Stimulated activated CD8-positive, alpha-beta memory T cell treated with anti-CD3 and anti-CD28 coated beads, Interleukin-12 subunit alpha, Interleukin-12 subunit beta, amount 100 ng/mL, for 4 hours (primary cell): ENCODE measurements around the gene D2HGDH.
"Not testable (repeated sequence)": the region's sequence is repeated elsewhere in the genome, so short reads cannot be mapped to it uniquely, and the experiment has no call there.

Experiments
- DNase-seq: peaks from one replicate; pipeline ENCODE4 v3.0.0-alpha.2; 2020; ENCODE audit warnings: low read depth

Gene D2HGDH

GRCh38 chr2:241748468-241749256 is 14.2 kb downstream of the D2HGDH start:
- DNase-seq: no peak

GRCh38 chr2:241750076-241750840 is 15.8 kb downstream of the D2HGDH start:
- no peak for DNase-seq

GRCh38 chr2:241751152-241751551 is 16.7 kb downstream of the D2HGDH start:
- no peak for DNase-seq

GRCh38 chr2:241751776-241752175 is 17.3 kb downstream of the D2HGDH start:
- DNase-seq: no peak

GRCh38 chr2:241752253-241752652 is 17.8 kb downstream of the D2HGDH start:
- no peak for DNase-seq

- DNase-seq: no peak
Measured at GRCh38 chr2:241752689-241753276, 18.4 kb downstream of the D2HGDH start.

GRCh38 chr2:241753493-241753892 is 19.1 kb downstream of the D2HGDH start:
- no peak for DNase-seq

- no peak for DNase-seq
Measured at GRCh38 chr2:241754042-241754441, 19.6 kb downstream of the D2HGDH start.

GRCh38 chr2:241755166-241755565 is 20.7 kb downstream of the D2HGDH start:
- no peak for DNase-seq

- no peak for DNase-seq
Measured at GRCh38 chr2:241755777-241756176, 21.3 kb downstream of the D2HGDH start.

GRCh38 chr2:241759067-241759807 is 24.8 kb downstream of the D2HGDH start:
- no peak for DNase-seq

GRCh38 chr2:241759893-241760292 is 25.5 kb downstream of the D2HGDH start:
- DNase-seq: not testable (repeated sequence)

GRCh38 chr2:241760301-241760771 is 25.9 kb downstream of the D2HGDH start:
- no peak for DNase-seq

- no peak for DNase-seq
Measured at GRCh38 chr2:241762321-241762932, 28.0 kb downstream of the D2HGDH start.

GRCh38 chr2:241762933-241763369 is 28.5 kb downstream of the D2HGDH start:
- peak; percentile 65 for DNase-seq

- DNase-seq: no peak
Measured at GRCh38 chr2:241763551-241764274, 29.3 kb downstream of the D2HGDH start.

- no peak for DNase-seq
Measured at GRCh38 chr2:241764275-241765241, 30.1 kb downstream of the D2HGDH start.

- DNase-seq: no peak
Measured at GRCh38 chr2:241767464-241768250, 33.2 kb downstream of the D2HGDH start.

GRCh38 chr2:241768251-241768711 is 33.9 kb downstream of the D2HGDH start:
- no peak for DNase-seq
